IPS-18c (cell line): ENCODE measurements around the gene DDHD1.

ENCODE experiments used
- H3K4me3 ChIP-seq: 2 replicates; pipeline ENCODE4 v1.7.0; 2013; ENCODE audit warnings: low read depth, mild to moderate bottlenecking, low read length, moderate library complexity; ENCODE audit not compliant: insufficient read depth
- H3K9me3 ChIP-seq: one replicate; pipeline ENCODE4 v1.6.1; 2013; ENCODE audit warnings: mild to moderate bottlenecking, low read length, moderate library complexity; ENCODE audit not compliant: control insufficient read depth, insufficient read depth

The DDHD1 gene

DNA sequence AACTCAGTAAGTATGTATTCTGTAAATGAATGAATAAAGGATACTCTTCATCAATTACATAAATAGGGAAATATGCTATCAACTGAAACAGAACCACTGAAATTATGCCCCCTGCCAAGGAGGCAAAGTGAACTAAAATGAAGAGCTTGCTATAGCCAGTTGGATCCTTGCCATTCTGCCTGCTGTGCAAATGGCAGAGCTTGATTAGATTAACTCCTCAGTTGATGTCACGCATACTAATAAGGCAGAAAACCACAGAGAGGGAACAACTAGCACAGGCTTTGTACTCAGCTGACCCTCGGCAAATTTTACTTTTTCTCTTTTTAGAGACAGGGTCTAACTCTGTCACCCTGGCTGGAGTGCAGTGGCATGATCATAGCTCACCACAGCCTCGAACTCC is 165.6 kb downstream of the DDHD1 start:
- H3K9me3 ChIP-seq, result no peaks in the 10 kb centered on the region
- no peak overlapping the region for H3K4me3 ChIP-seq

DNA sequence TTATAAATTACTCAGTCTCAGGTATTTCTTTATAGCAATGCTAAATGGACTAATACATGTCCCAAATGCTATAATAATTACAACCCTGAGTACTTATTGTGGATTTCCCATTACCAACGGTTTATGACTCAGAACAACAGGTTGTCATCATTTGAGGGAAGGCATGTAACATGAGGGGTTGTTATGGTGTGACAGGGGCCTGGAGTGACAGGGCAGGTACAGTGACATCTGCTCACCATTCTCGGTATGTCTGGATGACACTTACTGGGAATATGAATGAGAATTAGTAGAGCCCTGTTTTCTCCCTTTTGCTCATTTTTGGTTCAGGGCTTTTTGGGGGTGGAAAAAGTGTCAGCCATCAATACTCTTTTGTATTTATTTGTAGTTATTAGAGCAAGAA is 166.1 kb downstream of the DDHD1 start:
- no peak overlapping the region for H3K4me3 ChIP-seq
- H3K9me3 ChIP-seq, result no peaks in the 10 kb centered on the region
